HepG2 (cell line): ENCODE results near the gene IFIT2. TPM values are rescaled to one million over a fixed set of nuclear protein-coding genes. Genes with fewer than 3 reads are reported as not detected.

Source experiments
- EZH2 ChIP-seq: conservative IDR thresholded peaks from 2 replicates; pipeline ENCODE4 v1.6.1; 2012; ENCODE audit warnings: mild to moderate bottlenecking, low read depth, low read length, moderate library complexity
- GABPA ChIP-seq, 2 experiments: IDR thresholded peaks; 2 replicates each; pipeline ENCODE4 v1.6.1; 2011 to 2016; ENCODE audit warnings: low read depth in 2 of 2, low read length in 1 of 2, missing biosample characterization in 1 of 2, missing genetic modification characterization in 1 of 2
- HNF4A ChIP-seq: sonication (generic); formaldehyde crosslinking; IDR thresholded peaks from 2 replicates; pipeline ENCODE4 v1.4.0; 2020; ENCODE audit warnings: missing genetic modification reagents
- HOXA9 ChIP-seq: sonication (generic); formaldehyde crosslinking; IDR thresholded peaks from 2 replicates; pipeline ENCODE4 v1.8.1; 2022; ENCODE audit warnings: missing genetic modification reagents, mild to moderate bottlenecking, moderate library complexity, borderline replicate concordance
- KLF11 ChIP-seq: IDR thresholded peaks from 2 replicates; pipeline ENCODE4 v1.6.1; 2016; ENCODE audit warnings: missing compliant biosample characterization
- MTA1 ChIP-seq: sonication (generic); formaldehyde crosslinking; IDR thresholded peaks from 2 replicates; pipeline ENCODE4 v1.4.0; 2020; ENCODE audit warnings: missing genetic modification reagents, mild to moderate bottlenecking, borderline replicate concordance
- PRMT3 ChIP-seq: sonication (generic); formaldehyde crosslinking; IDR thresholded peaks from 2 replicates; pipeline ENCODE4 v1.8.1; 2022; ENCODE audit warnings: low read depth, mild to moderate bottlenecking, moderate library complexity, missing genetic modification reagents, borderline replicate concordance
- SRSF1 ChIP-seq: fragments of 200-400 bp; formaldehyde crosslinking; optimal IDR thresholded peaks from 2 replicates; pipeline ENCODE3; 2017; ENCODE audit warnings: mild to moderate bottlenecking, low read depth, low read length, moderate library complexity
- U2AF2 ChIP-seq: fragments of 200-400 bp; formaldehyde crosslinking; IDR thresholded peaks from 2 replicates; pipeline ENCODE4 v1.6.1; 2017; ENCODE audit warnings: low read depth, mild to moderate bottlenecking, low read length
- ZBTB3 ChIP-seq: sonication (generic); formaldehyde crosslinking; IDR thresholded peaks from 2 replicates; pipeline ENCODE4 v1.4.0; 2020; ENCODE audit warnings: low read depth, mild to moderate bottlenecking, moderate library complexity, missing genetic modification reagents, borderline replicate concordance
- ZKSCAN1 ChIP-seq: fragments of 150-350 bp; IDR thresholded peaks from 2 replicates; pipeline ENCODE4 v1.6.1; 2014; ENCODE audit warnings: low read length
- ZNF354B ChIP-seq: sonication (generic); formaldehyde crosslinking; IDR thresholded peaks from 2 replicates; pipeline ENCODE4 v1.8.0; 2022; ENCODE audit warnings: mild to moderate bottlenecking, missing genetic modification reagents
- ZNF430 ChIP-seq: sonication (generic); formaldehyde crosslinking; IDR thresholded peaks from 2 replicates; pipeline ENCODE4 v1.9.0; 2021; ENCODE audit warnings: mild to moderate bottlenecking, missing genetic modification reagents
- ZNF547 ChIP-seq: sonication (generic); formaldehyde crosslinking; IDR thresholded peaks from 2 replicates; pipeline ENCODE4 v1.5.1; 2020; ENCODE audit warnings: mild to moderate bottlenecking, missing genetic modification reagents
- ZNF644 ChIP-seq: IDR thresholded peaks from 2 replicates; pipeline ENCODE4 v1.6.1; 2016; ENCODE audit warnings: low read depth
- ZSCAN9 ChIP-seq: IDR thresholded peaks from 2 replicates; pipeline ENCODE4 v1.6.1; 2016; ENCODE audit warnings: borderline replicate concordance
- polyA plus RNA-seq, 8 experiments: library from polyadenylated mRNA; depleted of rRNA in 3 of 8; stranded (reverse) in 7 of 8; unstranded in 1 of 8; fragments of >200 nt; fragmentation: Illumina TruSeq in 4 of 8; extraction: Trizol in 4 of 8; gene quantifications; 2 replicates each; pipeline versions ENCODE4 v1.2.1 to v1.2.3, GENCODE V29; 2011 to 2016; ENCODE audit warnings: low read depth in 4 of 8, missing spikeins in 1 of 8, mixed read lengths in 1 of 8; ENCODE audit not compliant: insufficient read depth in 1 of 8
- total RNA-seq, 5 experiments: library from RNA; depleted of rRNA; stranded (reverse); fragments of >200 nt; fragmentation: Illumina TruSeq; extraction: Trizol; gene quantifications; 2 replicates each; pipeline ENCODE4 v1.2.3, GENCODE V29; 2016; ENCODE audit warnings: low read depth in 1 of 5
- TF ChIP-seq, protein P1 (sequence below): sonication (generic); formaldehyde crosslinking; IDR thresholded peaks from 2 replicates; pipeline ENCODE4 v1.4.0; 2020; ENCODE audit warnings: missing genetic modification reagents
- TF ChIP-seq, protein P2 (sequence below): fragments of 450-650 bp; IDR thresholded peaks from 2 replicates; pipeline ENCODE4 v1.6.1; 2017
- TF ChIP-seq, protein P3 (sequence below): IDR thresholded peaks from 2 replicates; pipeline ENCODE4 v1.6.1; 2012; ENCODE audit warnings: low read length, improper control_type of control experiment
- TF ChIP-seq, protein P4 (sequence below): sonication (generic); formaldehyde crosslinking; conservative IDR thresholded peaks from 2 replicates; pipeline ENCODE4 v1.4.0; 2020; ENCODE audit warnings: missing genetic modification reagents
- TF ChIP-seq, protein P5 (sequence below): sonication (generic); formaldehyde crosslinking; IDR thresholded peaks from 2 replicates; pipeline ENCODE4 v1.8.0; 2022; ENCODE audit warnings: low read depth, missing genetic modification reagents

IFIT2 gene
- total and polyA plus RNA-seq, 2 of the 13 experiments (the other 11 are each of a cell fraction or from before 2014, with no cell fraction given) = 0.04 to 0.15 TPM

DNA sequence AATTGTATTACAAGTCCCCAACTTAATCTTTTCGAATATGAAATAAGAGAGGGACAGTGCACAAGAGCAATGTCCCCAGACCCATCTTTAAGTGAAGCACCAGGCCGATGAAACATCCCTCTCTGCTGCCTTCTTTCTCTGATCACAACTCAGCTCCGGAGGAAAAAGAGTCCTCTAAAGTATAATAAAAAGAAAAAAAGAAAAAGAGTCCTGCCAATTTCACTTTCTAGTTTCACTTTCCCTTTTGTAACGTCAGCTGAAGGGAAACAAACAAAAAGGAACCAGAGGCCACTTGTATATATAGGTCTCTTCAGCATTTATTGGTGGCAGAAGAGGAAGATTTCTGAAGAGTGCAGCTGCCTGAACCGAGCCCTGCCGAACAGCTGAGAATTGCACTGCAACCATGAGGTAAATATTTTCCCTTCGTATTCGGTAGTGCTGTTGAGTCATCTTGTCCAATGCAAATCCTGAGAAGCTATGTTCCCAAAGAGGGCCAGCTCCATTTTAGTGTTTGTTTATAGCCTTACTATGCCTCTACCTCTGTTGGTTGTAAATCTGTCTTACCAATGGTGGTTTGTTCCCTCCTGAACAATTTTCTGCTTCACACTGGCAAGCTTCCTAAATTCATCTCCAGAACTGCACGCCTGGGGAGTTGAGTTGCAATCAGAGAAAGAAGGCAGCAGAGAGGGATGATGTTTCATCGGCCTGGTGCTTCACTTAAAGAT, at the start of gene IFIT2 (continued):
- TF ChIP-seq, protein P1, sequence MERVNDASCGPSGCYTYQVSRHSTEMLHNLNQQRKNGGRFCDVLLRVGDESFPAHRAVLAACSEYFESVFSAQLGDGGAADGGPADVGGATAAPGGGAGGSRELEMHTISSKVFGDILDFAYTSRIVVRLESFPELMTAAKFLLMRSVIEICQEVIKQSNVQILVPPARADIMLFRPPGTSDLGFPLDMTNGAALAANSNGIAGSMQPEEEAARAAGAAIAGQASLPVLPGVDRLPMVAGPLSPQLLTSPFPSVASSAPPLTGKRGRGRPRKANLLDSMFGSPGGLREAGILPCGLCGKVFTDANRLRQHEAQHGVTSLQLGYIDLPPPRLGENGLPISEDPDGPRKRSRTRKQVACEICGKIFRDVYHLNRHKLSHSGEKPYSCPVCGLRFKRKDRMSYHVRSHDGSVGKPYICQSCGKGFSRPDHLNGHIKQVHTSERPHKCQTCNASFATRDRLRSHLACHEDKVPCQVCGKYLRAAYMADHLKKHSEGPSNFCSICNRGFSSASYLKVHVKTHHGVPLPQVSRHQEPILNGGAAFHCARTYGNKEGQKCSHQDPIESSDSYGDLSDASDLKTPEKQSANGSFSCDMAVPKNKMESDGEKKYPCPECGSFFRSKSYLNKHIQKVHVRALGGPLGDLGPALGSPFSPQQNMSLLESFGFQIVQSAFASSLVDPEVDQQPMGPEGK = no peak
- TF ChIP-seq HNF4A (CRISPR knock-in tag) = no peak
- no peak for TF ChIP-seq ZNF354B (CRISPR knock-in tag)
- TF ChIP-seq ZNF547 (CRISPR knock-in tag) = no peak
- no peak for TF ChIP-seq ZKSCAN1
- TF ChIP-seq, protein P2, sequence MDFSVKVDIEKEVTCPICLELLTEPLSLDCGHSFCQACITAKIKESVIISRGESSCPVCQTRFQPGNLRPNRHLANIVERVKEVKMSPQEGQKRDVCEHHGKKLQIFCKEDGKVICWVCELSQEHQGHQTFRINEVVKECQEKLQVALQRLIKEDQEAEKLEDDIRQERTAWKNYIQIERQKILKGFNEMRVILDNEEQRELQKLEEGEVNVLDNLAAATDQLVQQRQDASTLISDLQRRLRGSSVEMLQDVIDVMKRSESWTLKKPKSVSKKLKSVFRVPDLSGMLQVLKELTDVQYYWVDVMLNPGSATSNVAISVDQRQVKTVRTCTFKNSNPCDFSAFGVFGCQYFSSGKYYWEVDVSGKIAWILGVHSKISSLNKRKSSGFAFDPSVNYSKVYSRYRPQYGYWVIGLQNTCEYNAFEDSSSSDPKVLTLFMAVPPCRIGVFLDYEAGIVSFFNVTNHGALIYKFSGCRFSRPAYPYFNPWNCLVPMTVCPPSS = no peak
- TF ChIP-seq HOXA9 (CRISPR knock-in tag) = no peak
- TF ChIP-seq SRSF1 = no peak
- no peak for TF ChIP-seq MTA1 (CRISPR knock-in tag)
- TF ChIP-seq U2AF2 = no peak
- peak; percentile 41; the same call in 1 of the 2 replicates for TF ChIP-seq ZNF644
- TF ChIP-seq KLF11 (CRISPR knock-in tag) = no peak
- TF ChIP-seq PRMT3 (CRISPR knock-in tag) = no peak
- TF ChIP-seq, protein P3, sequence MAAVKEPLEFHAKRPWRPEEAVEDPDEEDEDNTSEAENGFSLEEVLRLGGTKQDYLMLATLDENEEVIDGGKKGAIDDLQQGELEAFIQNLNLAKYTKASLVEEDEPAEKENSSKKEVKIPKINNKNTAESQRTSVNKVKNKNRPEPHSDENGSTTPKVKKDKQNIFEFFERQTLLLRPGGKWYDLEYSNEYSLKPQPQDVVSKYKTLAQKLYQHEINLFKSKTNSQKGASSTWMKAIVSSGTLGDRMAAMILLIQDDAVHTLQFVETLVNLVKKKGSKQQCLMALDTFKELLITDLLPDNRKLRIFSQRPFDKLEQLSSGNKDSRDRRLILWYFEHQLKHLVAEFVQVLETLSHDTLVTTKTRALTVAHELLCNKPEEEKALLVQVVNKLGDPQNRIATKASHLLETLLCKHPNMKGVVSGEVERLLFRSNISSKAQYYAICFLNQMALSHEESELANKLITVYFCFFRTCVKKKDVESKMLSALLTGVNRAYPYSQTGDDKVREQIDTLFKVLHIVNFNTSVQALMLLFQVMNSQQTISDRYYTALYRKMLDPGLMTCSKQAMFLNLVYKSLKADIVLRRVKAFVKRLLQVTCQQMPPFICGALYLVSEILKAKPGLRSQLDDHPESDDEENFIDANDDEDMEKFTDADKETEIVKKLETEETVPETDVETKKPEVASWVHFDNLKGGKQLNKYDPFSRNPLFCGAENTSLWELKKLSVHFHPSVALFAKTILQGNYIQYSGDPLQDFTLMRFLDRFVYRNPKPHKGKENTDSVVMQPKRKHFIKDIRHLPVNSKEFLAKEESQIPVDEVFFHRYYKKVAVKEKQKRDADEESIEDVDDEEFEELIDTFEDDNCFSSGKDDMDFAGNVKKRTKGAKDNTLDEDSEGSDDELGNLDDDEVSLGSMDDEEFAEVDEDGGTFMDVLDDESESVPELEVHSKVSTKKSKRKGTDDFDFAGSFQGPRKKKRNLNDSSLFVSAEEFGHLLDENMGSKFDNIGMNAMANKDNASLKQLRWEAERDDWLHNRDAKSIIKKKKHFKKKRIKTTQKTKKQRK = no peak
- no peak for TF ChIP-seq EZH2
- TF ChIP-seq ZSCAN9 (CRISPR knock-in tag) = no peak
- TF ChIP-seq, protein P4, sequence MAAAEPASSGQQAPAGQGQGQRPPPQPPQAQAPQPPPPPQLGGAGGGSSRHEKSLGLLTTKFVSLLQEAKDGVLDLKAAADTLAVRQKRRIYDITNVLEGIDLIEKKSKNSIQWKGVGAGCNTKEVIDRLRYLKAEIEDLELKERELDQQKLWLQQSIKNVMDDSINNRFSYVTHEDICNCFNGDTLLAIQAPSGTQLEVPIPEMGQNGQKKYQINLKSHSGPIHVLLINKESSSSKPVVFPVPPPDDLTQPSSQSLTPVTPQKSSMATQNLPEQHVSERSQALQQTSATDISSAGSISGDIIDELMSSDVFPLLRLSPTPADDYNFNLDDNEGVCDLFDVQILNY = no peak
- TF ChIP-seq ZNF430 (CRISPR knock-in tag) = no peak
- TF ChIP-seq, protein P5, sequence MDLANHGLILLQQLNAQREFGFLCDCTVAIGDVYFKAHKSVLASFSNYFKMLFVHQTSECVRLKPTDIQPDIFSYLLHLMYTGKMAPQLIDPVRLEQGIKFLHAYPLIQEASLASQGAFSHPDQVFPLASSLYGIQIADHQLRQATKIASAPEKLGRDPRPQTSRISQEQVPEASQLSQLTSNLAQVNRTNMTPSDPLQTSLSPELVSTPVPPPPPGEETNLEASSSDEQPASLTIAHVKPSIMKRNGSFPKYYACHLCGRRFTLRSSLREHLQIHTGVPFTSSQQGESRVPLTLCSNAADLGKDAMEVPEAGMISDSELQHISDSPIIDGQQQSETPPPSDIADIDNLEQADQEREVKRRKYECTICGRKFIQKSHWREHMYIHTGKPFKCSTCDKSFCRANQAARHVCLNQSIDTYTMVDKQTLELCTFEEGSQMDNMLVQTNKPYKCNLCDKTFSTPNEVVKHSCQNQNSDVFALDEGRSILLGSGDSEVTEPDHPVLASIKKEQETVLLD (CRISPR knock-in tag) = no peak
- no peak for TF ChIP-seq ZBTB3 (CRISPR knock-in tag)
- TF ChIP-seq GABPA (IDR thresholded peaks at IDR 0.05; ENCODE audit: low read depth, low read length) = no peak
- TF ChIP-seq GABPA (CRISPR knock-in tag; IDR thresholded peaks at IDR 0.05; ENCODE audit: low read depth) = no peak
